ENCODE measurements around the gene COMT. TPM values are rescaled to one million over a fixed set of nuclear protein-coding genes. Genes with fewer than 3 reads are reported as not detected.

Gene COMT
- total and polyA plus RNA-seq, 2 experiments from 2014 or later, result 490 to 508 TPM

DNA sequence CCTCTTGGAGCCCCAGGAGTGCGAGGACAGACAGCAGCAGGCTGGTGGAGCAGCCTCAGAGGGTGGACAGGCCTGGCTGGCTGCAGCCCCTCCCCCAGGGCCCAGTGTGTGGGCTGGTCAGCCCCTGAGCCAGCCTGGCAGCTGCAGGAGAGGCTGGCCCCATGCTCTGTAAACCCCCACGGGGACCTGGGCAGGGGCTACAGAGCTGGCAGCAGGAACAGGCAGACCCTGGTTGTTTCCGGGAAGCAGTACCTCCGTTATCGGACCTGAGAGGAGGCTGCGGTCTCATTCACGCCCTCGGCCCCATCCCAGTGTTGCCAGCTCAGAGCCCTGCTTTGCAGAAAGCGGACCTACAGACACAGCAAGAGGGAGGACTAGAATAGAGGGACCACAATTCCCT is 38.5 kb upstream of the COMT start:
- 92 to 93% methylated on average over 9 of the region's 9 CpGs for WGBS, 2 experiments (ENCODE audit: low coverage in 1 of 2, low lambda C conversion rate in 2 of 2, missing lambda C conversion rate in 2 of 2)
- Histone ChIP-seq H3K27ac (no peak overlapping the region), H3K9me2 (ENCODE audit: insufficient read depth) (no peaks in the 10 kb centered on the region), H3K4me1 (ENCODE audit: insufficient read depth) (no peaks in the 10 kb centered on the region), H4K20me1 (ENCODE audit: insufficient read depth) (no peaks in the 10 kb centered on the region), H3K79me2 (ENCODE audit: insufficient read depth) (no peaks in the 10 kb centered on the region), H3K9me3 (ENCODE audit: low read depth) (no peaks in the 10 kb centered on the region), H3K36me3 (ENCODE audit: low read depth) (no peaks in the 10 kb centered on the region), H3K4me2 (ENCODE audit: unreplicated experiment) (no peak overlapping the region), H2AFZ (no peak overlapping the region), H3K27me3 (replicated peaks; ENCODE audit: insufficient read depth) (no peaks in the 10 kb centered on the region), H3F3A (ENCODE audit: insufficient read depth) (no peaks in the 10 kb centered on the region), H3K4me3 (no peak overlapping the region), H3K9ac (no peak overlapping the region)
- TF ChIP-seq EZH2 (IDR thresholded peaks at IDR 0.05; ENCODE audit: insufficient read depth, poor library complexity, severe bottlenecking) (no peak), EZH2phosphoT487 (IDR thresholded peaks at IDR 0.05; ENCODE audit: insufficient read depth, low read depth) (no peak)
- in situ Hi-C loops (cut with MboI), result no loop called here
- no peak for DNase-seq

DNA sequence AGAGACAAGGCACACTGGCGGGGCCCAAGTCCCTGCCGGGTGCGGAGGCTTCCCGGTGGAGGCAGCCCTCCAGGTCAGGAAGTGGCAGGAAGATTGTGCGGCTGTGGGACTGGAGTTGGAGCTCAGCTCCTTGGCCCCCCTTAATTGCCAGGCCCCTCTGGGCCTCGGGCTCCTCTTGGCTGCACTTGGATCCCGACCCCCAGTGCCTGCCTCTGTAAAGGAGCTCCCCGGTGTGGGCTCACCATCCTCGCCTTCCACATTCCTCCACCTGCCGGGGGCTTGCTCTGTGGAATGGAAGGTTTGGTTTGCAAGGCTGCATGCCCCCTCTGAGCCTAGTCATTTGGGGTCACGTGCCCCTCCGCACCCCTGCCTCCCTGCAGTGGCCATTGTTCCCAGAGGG is 38.1 kb upstream of the COMT start:
- H3K27me3 ChIP-seq (replicated peaks; ENCODE audit: insufficient read depth), result no peaks in the 10 kb centered on the region
- no peaks in the 10 kb centered on the region for H3K9me3 ChIP-seq (ENCODE audit: low read depth)
- no peak overlapping the region for H3K27ac ChIP-seq
- no peaks in the 10 kb centered on the region for H3K9me2 ChIP-seq (ENCODE audit: insufficient read depth)
- TF ChIP-seq EZH2phosphoT487 (IDR thresholded peaks at IDR 0.05; ENCODE audit: insufficient read depth, low read depth) (no peak), EZH2 (IDR thresholded peaks at IDR 0.05; ENCODE audit: insufficient read depth, poor library complexity, severe bottlenecking) (no peak)
- no peaks in the 10 kb centered on the region; the same call in 1 of the 2 replicates for H3K36me3 ChIP-seq (ENCODE audit: low read depth)
- DNase-seq, result no peak
- no peak overlapping the region for H3K9ac ChIP-seq
- no peak overlapping the region for H3K4me2 ChIP-seq (ENCODE audit: unreplicated experiment)
- no peaks in the 10 kb centered on the region for H3K79me2 ChIP-seq (ENCODE audit: insufficient read depth)
- H2AFZ ChIP-seq, result no peak overlapping the region
- H4K20me1 ChIP-seq (ENCODE audit: insufficient read depth), result no peaks in the 10 kb centered on the region
- no peaks in the 10 kb centered on the region for H3K4me1 ChIP-seq (ENCODE audit: insufficient read depth)
- WGBS, 2 experiments (ENCODE audit: low coverage in 1 of 2, low lambda C conversion rate in 2 of 2, missing lambda C conversion rate in 2 of 2), result 82 to 84% methylated on average over 12 of the region's 12 CpGs
- no peaks in the 10 kb centered on the region for H3F3A ChIP-seq (ENCODE audit: insufficient read depth)
- in situ Hi-C loops (cut with MboI), result no loop called here
- no peak overlapping the region for H3K4me3 ChIP-seq

DNA sequence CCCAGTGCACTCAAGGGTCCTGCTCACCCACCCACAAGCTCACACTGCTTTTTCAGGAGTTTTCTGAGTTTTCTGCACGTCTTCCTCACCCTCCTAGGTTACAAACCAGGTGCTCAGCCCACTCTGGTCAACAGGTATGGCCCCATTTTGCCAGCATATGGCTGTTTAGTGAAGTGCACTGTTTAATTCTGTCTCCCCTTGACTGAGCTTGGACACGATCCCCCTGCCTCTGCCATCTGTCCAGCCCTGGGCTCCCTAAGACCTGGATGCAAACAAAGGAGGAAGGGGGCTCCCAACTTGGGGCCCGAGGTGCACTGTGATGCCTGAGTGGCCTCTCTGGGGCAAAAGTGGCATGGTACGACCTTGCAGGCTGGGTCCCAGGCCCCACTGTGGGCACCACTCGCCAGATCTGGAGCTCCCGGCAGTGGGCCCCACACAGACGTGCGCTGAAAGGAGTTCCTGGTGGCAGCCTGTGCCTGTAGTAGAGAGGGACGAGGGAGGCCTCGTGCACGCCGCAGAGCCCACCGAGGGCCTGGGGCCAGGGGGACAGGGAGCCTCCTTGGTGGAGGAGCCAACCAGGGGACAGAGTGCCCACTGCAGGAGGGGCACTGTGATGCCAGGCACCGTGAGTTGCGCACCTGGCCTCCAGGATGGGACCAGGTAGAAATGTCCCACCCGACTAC is 37.3 kb upstream of the COMT start:
- TF ChIP-seq EZH2 (IDR thresholded peaks at IDR 0.05; ENCODE audit: insufficient read depth, poor library complexity, severe bottlenecking), result no peak
- no peak for TF ChIP-seq EZH2phosphoT487 (IDR thresholded peaks at IDR 0.05; ENCODE audit: insufficient read depth, low read depth)
- no peak for DNase-seq
- 92 to 94% methylated on average over 11 to 16 of the region's 16 CpGs for WGBS, 2 experiments (ENCODE audit: low coverage in 1 of 2, low lambda C conversion rate in 2 of 2, missing lambda C conversion rate in 2 of 2)

DNA sequence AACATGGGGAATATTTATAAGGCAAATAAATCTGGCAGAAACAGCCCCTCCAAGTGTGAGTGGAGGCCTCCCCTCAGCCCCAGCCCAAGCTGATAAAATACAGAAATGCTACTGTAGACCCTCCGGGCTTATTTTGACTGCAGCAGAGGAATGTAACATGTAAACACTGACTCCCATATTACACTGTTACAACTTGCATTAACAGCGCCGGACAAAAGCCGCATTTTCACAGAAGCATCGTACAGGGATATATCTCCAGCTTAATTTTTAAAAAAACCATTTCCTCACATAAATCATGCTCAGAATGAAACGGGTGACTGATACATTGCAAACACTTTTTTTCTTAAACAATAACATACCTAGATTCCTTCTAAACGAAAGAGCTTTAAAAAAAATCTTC is 36.6 kb upstream of the COMT start:
- Histone ChIP-seq H3K4me1 (ENCODE audit: insufficient read depth) (no peaks in the 10 kb centered on the region), H3K4me3 (no peak overlapping the region), H3K4me2 (ENCODE audit: unreplicated experiment) (no peak overlapping the region), H3K27me3 (replicated peaks; ENCODE audit: insufficient read depth) (no peaks in the 10 kb centered on the region), H3F3A (ENCODE audit: insufficient read depth) (no peaks in the 10 kb centered on the region), H3K36me3 (ENCODE audit: low read depth) (no peaks in the 10 kb centered on the region; the same call in 1 of the 2 replicates), H3K79me2 (ENCODE audit: insufficient read depth) (no peaks in the 10 kb centered on the region), H3K9me2 (ENCODE audit: insufficient read depth) (no peaks in the 10 kb centered on the region), H4K20me1 (ENCODE audit: insufficient read depth) (no peaks in the 10 kb centered on the region), H2AFZ (no peak overlapping the region), H3K27ac (no peak overlapping the region), H3K9ac (no peak overlapping the region), H3K9me3 (ENCODE audit: low read depth) (no peaks in the 10 kb centered on the region)
- DNase-seq, result no peak
- in situ Hi-C loops (cut with MboI), result no loop called here
- TF ChIP-seq EZH2 (IDR thresholded peaks at IDR 0.05; ENCODE audit: insufficient read depth, poor library complexity, severe bottlenecking), result no peak
- TF ChIP-seq EZH2phosphoT487 (IDR thresholded peaks at IDR 0.05; ENCODE audit: insufficient read depth, low read depth), result no peak
- WGBS, 2 experiments (ENCODE audit: low coverage in 1 of 2, low lambda C conversion rate in 2 of 2, missing lambda C conversion rate in 2 of 2), result 84 to 91% methylated on average over 7 of the region's 7 CpGs

More for the DNA sequence above, 37.3 kb upstream of the COMT start:
- Histone ChIP-seq H3K9ac (no peak overlapping the region), H3K9me3 (ENCODE audit: low read depth) (no peaks in the 10 kb centered on the region), H3K27me3 (replicated peaks; ENCODE audit: insufficient read depth) (no peaks in the 10 kb centered on the region), H3K4me2 (ENCODE audit: unreplicated experiment) (no peak overlapping the region), H3K4me1 (ENCODE audit: insufficient read depth) (no peaks in the 10 kb centered on the region), H3K4me3 (no peak overlapping the region), H3K36me3 (ENCODE audit: low read depth) (no peaks in the 10 kb centered on the region; the same call in 1 of the 2 replicates), H3K79me2 (ENCODE audit: insufficient read depth) (no peaks in the 10 kb centered on the region), H2AFZ (no peak overlapping the region), H3K27ac (no peak overlapping the region), H3F3A (ENCODE audit: insufficient read depth) (no peaks in the 10 kb centered on the region), H3K9me2 (ENCODE audit: insufficient read depth) (no peaks in the 10 kb centered on the region), H4K20me1 (ENCODE audit: insufficient read depth) (no peaks in the 10 kb centered on the region)
- in situ Hi-C loops (cut with MboI), result no loop called here
